GM12872 (cell line): Measurements from ENCODE around the gene GOLGA7B.

ENCODE experiments used
- CTCF ChIP-seq: IDR thresholded peaks from 3 replicates; pipeline ENCODE4 v1.5.1; 2011; ENCODE audit warnings: low read depth, mild to moderate bottlenecking, low read length, moderate library complexity; ENCODE audit not compliant: insufficient read depth

The GOLGA7B gene

DNA sequence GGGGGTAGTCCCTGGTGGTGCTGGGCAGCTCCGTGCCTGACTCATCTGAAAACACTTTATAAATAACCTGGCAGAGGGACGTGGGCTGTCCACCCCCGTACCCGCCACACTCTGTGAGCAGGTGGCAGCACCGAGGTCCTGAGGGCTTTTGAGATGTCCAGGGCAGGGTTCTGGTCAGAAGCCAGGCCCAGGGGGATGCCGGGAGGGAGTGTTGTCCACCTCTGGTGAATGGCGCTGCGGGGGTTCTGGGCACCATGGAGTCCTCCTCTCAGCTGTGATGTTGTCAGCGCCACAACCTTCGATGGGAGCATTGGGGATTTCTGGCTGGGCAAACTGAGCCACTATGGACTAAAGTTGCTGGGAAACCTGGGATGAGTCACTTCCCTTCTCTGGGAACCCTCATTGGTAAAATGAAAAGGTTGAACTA, 27.4 kb upstream of the GOLGA7B start:
- no peak for TF ChIP-seq CTCF

DNA sequence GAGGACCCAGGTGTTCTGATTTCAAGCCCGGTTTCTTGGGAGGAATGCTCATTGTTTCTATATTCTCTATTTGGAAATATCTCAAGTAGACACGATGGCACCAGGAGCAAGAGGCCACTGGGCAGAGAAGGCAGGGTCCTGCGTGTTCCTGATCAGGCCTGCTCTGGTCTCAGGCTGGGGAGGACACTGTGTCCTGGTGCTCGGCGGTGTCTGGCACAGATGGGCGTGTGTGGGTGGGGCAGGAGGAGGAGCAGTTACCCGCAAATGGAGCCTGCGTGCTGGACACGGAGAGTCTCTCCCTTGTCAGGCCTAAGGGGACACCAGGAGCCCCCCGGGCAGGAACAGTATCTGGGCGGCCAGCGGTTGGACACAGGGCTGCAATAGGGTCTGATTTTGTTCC, 25.9 kb upstream of the GOLGA7B start:
- TF ChIP-seq CTCF, result no peak

- TF ChIP-seq CTCF, result no peak
Measured at GRCh38 chr10:97825020-97825760, 24.5 kb upstream of the GOLGA7B start.

GRCh38 chr10:97826892-97827291, 22.8 kb upstream of the GOLGA7B start:
- no peak for TF ChIP-seq CTCF

DNA sequence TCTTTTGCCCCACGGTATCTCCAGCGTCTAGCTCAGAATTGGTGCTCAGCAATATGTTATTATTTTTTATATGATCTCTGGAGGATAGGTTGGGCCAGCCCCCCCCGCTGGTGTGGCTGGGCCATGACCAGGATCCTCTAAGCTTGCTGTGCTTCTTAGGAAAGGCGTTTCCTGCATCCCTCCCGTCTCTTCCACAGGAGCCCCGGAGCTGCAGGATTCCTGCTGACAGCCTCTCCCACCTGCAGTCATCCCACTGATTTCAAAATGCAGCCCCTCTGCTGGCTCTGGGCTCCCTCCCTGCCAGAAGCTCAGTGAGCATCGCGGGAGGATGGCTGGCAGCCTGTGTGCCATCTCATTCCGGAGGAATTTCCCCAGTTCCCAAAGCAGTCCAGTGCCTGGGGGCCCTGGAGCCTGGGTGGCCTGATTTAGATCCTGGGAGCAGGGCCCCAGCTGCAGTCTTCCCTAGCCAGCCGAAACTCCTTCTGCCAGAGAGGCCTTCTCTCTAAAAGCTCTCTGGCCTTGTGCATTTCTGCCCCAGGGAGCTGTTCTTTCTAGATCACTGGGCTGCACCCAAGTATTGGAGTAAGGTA, 21.8 kb upstream of the GOLGA7B start:
- TF ChIP-seq CTCF, result no peak

DNA sequence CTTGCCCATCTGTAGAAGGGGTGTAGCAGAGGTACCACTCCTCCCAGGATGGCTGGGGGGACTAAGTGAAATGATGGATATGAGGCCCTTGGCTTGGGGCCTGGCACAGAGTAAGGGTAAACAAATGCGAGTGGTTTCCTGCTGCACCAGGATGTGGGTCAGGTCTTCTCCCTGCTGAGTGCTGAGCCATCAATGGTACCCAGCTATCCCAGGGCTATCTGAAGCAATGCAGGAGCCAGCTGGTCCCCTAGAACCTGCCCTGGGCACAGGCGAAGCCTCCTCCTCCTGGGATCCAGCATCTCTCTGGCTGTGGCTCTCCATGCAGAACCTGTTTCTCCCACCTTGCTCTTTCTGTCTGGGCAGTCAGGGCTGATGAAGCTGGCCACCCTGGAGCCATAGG, 20.9 kb upstream of the GOLGA7B start:
- no peak for TF ChIP-seq CTCF

DNA sequence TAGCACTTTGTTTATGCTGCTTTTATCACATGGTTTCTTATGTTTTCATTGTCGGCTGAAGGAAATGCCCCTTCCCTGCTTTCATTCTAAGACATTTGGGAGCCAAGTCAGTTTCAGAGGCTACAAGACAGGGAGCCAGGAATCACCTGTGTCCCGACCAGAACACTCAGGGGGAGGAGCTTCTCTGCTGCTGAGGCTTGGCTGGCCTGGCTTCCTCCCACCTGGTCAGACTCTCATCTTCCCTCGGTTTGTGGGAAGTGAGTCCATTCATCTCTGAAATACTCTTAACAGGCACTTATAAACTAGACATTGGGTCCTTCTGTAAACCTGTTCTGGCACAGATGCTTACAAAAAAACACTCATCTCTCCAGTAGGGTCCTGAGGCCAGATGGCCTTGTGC, 19.6 kb upstream of the GOLGA7B start:
- no peak for TF ChIP-seq CTCF
